Mucosa of rectum (tissue), 2 donors: ENCODE data around the gene NUDT1.

ENCODE experiments used
- H3K27ac ChIP-seq, 2 donors: one replicate each; pipeline ENCODE4 v1.7.0; 2013; ENCODE audit warnings: inconsistent platforms in 2 of 2, low read depth in 2 of 2, low read length in 2 of 2
- H3K27me3 ChIP-seq, 2 donors: one replicate each; pipeline ENCODE4 v1.7.0; 2013; ENCODE audit warnings: low read length in 2 of 2; ENCODE audit not compliant: control insufficient read depth in 2 of 2, insufficient read depth in 2 of 2
- H3K36me3 ChIP-seq, 2 donors: one replicate each; pipeline ENCODE4 v1.7.0; 2013; ENCODE audit warnings: low read length in 2 of 2; ENCODE audit not compliant: control insufficient read depth in 2 of 2, insufficient read depth in 2 of 2
- H3K4me1 ChIP-seq, 2 donors: one replicate each; pipeline ENCODE4 v1.7.0; 2013; ENCODE audit warnings: low read length in 2 of 2, mild to moderate bottlenecking in 1 of 2; ENCODE audit not compliant: control insufficient read depth in 2 of 2, insufficient read depth in 2 of 2
- H3K4me3 ChIP-seq, 2 donors: one replicate each; pipeline ENCODE4 v1.7.0; 2013; ENCODE audit warnings: low read length in 2 of 2
- H3K9ac ChIP-seq, 2 donors: one replicate each; pipeline ENCODE4 v1.7.0; 2013; ENCODE audit warnings: low read length in 2 of 2, low read depth in 1 of 2, mild to moderate bottlenecking in 1 of 2
- H3K9me3 ChIP-seq, 2 donors: one replicate each; pipeline ENCODE4 v1.7.0; 2013; ENCODE audit warnings: low read length in 2 of 2; ENCODE audit not compliant: control insufficient read depth in 2 of 2
- donor health status: healthy.
- donor health status: Normal muscosa, but diverticular disease.

The NUDT1 gene

DNA sequence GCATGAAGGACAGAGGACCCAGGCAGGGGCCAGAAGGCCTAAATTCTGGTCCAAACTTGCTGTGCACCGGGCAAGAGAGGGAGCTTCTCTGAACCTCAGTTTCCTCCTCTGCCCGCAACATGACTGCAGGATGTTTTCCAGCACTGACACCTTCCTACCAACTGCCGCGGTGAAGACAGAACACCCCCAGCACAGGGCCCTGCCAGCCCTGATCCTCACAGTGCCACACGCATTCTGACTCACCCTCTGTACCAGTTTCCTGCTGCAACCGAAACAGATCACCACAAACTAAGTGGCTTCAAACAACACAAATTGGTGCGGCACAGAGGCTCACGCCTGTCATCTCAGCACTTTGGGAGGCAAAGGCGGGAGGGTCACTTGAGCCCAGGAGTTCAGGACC is 27.4 kb upstream of the NUDT1 start:
- no peak overlapping the region for H3K27ac ChIP-seq
- H3K9me3 ChIP-seq = no peaks in the 10 kb centered on the region
- no peak overlapping the region for H3K9ac ChIP-seq
- peaks cover 45 to 56% of the 10 kb centered on the region in 2 donors for H3K36me3 ChIP-seq
- H3K4me1 ChIP-seq = no peaks in the 10 kb centered on the region
- no peak overlapping the region for H3K4me3 ChIP-seq
- H3K27me3 ChIP-seq = no peaks in the 10 kb centered on the region

DNA sequence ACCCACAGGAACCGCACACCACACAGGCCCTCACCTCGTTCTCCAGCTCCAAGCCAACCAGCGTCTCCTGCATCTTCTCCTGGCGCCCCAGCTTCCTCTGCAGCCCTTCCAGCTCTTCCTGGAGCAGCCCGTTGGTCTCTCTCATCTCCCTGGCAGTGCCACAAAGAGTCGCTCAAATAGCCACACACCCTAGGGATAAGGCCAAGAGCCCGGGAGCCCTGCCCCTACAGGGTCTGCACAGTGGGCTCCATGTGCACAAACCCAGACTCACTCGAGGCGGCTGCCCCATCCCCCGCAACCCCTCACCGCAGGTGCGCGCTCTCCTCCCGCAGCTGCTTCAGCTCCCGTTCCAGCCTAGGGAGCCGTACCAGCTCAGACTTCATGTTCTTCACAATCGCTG is 26.2 kb upstream of the NUDT1 start:
- no peak overlapping the region for H3K27ac ChIP-seq
- H3K4me1 ChIP-seq = no peaks in the 10 kb centered on the region
- H3K4me3 ChIP-seq = no peak overlapping the region
- H3K9ac ChIP-seq = no peak overlapping the region
- H3K36me3 ChIP-seq = peaks cover 45 to 56% of the 10 kb centered on the region in 2 donors
- H3K27me3 ChIP-seq = no peaks in the 10 kb centered on the region
- no peaks in the 10 kb centered on the region for H3K9me3 ChIP-seq

DNA sequence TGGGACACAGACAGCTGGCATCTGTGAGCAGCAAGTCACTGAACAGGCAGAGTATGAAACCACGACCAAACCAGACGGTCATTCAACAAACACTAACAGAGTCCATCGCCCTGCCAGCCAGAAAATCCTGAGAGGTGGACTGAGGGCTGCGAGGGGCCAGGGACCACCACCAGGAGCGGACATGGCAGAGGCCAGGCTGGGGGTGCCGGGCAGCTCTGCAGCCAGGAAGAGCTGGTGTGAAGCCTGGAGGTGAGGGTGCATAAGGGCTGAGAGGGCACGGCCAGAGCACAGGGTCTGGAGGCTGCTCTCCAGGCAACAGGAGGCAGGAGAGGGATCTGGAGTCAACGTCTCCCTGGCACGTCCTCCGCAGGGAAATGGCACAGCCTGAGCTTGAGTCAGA is 24.8 kb upstream of the NUDT1 start:
- Histone ChIP-seq H3K9ac (no peak overlapping the region), H3K4me3 (no peak overlapping the region), H3K36me3 (peaks cover 45 to 60% of the 10 kb centered on the region in 2 donors), H3K27ac (no peak overlapping the region), H3K9me3 (no peaks in the 10 kb centered on the region), H3K4me1 (no peaks in the 10 kb centered on the region), H3K27me3 (no peaks in the 10 kb centered on the region)

DNA sequence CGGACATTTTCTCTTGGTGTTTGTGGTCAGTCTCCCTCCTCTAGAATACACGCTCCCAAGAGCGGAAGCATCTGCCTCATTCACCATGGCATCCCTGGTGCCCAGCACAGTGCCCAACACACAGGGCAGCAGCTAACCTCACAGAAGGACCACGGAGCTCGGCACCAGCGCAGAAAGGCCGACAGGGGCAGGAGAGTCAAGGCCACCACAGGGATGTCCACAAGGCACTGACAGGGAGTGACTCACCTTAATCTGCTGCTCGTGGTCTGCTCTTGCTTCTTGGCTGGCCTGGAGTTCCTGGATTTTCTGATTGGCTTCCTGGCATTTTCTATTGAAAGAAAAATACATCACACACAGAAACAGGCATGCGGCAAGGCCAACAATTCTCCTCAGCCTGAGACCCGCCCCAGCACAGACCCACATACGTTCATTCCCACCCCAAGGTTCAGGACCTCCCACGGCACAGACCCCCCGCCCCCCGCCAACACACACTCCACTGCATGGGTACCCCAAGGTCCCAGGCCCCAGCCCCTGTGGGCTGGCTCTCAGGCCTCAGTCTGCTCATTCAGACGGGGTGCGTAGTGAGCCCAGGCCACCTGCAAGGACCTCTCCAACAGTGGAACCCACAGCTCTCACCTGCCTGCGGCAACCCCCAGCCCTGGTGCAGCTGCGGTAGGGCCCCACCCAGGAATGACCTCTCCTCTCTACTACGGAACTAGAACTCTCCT is 24.1 kb upstream of the NUDT1 start:
- Histone ChIP-seq H3K27me3 (no peaks in the 10 kb centered on the region), H3K9me3 (no peaks in the 10 kb centered on the region), H3K36me3 (peaks cover 46 to 59% of the 10 kb centered on the region in 2 donors), H3K4me1 (no peaks in the 10 kb centered on the region), H3K27ac (no peak overlapping the region), H3K4me3 (no peak overlapping the region), H3K9ac (no peak overlapping the region)

DNA sequence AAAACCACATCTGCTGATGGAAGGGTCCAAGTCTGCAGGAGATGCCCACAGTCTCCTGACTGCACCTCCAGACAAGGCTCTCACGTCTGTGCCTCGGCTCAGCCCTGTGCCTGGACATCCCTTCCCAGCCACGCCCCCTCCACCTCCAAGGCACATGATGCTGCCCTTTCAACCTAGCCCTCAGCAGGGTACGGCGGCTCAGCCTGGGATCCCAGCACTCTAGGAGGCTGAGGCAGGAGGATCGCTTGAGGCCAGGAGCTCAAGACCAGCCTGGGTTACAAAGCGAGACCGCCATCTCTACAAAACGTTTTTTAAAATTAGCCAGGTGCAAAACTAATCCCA is 23.6 kb upstream of the NUDT1 start:
- Histone ChIP-seq H3K36me3 (peaks cover 41 to 54% of the 10 kb centered on the region in 2 donors), H3K27ac (no peak overlapping the region), H3K9ac (no peak overlapping the region), H3K9me3 (no peaks in the 10 kb centered on the region), H3K4me3 (no peak overlapping the region), H3K4me1 (no peaks in the 10 kb centered on the region), H3K27me3 (no peaks in the 10 kb centered on the region)

DNA sequence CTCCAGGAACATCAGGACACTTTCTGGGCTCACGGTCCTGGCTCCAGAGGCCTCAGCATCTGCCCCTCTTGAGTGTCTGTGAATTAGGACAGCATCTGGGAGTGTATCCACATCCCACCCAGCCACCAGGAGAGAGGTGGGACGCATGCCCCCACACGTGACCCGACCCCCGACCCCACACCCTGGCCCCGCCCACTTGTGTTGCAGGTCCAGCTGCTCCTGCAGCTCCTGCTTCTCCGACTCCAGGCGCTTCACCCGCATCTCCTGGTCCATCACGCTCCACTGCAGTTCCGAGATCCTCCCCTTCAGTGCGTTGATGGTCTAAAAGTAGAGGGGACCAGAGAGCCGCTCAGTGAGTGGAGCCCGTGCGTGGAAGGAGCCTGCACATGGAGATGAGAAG is 22.9 kb upstream of the NUDT1 start:
- Histone ChIP-seq H3K27me3 (no peaks in the 10 kb centered on the region), H3K36me3 (peaks cover 34 to 48% of the 10 kb centered on the region in 2 donors), H3K9me3 (no peaks in the 10 kb centered on the region), H3K4me3 (no peak overlapping the region), H3K27ac (no peak overlapping the region), H3K4me1 (no peaks in the 10 kb centered on the region), H3K9ac (no peak overlapping the region)

DNA sequence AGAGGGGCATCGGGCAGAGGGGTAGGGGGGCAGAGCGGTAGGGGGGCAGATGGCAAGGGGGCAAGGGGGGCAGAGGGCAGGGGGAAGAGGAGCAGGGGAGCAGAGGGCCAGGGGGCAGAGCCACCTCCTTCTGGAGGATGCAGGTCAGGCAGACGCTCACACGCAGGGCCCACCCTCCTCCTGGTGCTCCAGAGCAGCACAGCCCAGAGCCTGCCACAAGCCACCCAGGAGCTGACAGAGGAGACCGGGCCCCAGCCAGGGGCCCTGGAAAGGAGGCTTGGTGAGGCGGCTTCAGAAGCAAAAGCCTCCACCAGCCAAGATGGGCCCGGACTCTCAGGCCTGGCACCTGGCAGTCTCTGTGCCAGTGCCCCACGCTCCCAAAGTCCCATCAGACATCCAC is 22.4 kb upstream of the NUDT1 start:
- H3K9ac ChIP-seq = no peak overlapping the region
- peaks cover 32 to 45% of the 10 kb centered on the region in 2 donors for H3K36me3 ChIP-seq
- H3K27me3 ChIP-seq = no peaks in the 10 kb centered on the region
- no peaks in the 10 kb centered on the region for H3K4me1 ChIP-seq
- no peak overlapping the region for H3K27ac ChIP-seq
- no peak overlapping the region for H3K4me3 ChIP-seq
- no peaks in the 10 kb centered on the region for H3K9me3 ChIP-seq

DNA sequence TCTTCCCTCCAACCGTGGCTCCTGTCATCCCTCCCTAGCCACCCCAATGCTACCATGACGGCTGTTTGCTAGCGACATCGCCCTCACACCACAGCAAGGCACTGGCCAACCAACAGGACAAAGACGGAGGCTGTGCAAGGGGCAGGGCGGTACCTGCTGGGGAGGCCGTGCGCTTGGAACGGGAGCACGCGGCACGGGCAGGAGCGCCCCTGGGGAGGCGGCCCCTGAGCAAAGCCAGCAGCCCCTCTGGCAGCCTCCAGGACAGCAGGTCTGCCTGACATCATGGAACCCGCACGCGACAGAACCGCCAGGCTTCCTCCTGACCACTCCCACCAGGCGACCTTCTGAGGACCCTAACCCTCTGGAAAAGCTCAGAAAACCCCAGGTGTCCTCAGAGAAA is 22.0 kb upstream of the NUDT1 start:
- Histone ChIP-seq H3K36me3 (peaks cover 33 to 47% of the 10 kb centered on the region in 2 donors), H3K27ac (no peak overlapping the region)

DNA sequence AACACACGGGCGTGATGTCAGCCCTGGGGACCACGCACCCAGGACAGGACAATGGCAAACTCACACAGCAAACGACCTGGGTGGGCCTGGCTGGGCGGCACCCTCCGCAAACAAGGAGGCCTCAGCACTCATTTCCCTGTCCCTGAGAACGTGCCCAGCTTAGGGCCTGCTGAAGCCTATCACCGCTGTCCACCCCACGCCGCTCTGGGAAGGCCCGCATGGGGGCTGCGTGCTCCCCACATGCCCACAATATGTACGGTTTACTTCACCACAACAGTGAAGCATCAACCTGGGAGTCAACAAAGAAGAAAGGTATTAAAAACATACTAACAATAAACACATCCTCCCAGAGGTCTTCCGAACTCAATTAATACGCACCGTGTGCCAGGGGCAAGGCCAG is 21.5 kb upstream of the NUDT1 start:
- Histone ChIP-seq H3K9me3 (no peaks in the 10 kb centered on the region), H3K27ac (no peak overlapping the region), H3K4me1 (no peaks in the 10 kb centered on the region), H3K27me3 (no peaks in the 10 kb centered on the region), H3K36me3 (peaks cover 37 to 49% of the 10 kb centered on the region in 2 donors), H3K4me3 (no peak overlapping the region), H3K9ac (no peak overlapping the region)

More for the DNA sequence above, 22.0 kb upstream of the NUDT1 start:
- H3K4me3 ChIP-seq = no peak overlapping the region
- H3K4me1 ChIP-seq = no peaks in the 10 kb centered on the region
- H3K9ac ChIP-seq = no peak overlapping the region
- H3K9me3 ChIP-seq = no peaks in the 10 kb centered on the region
- H3K27me3 ChIP-seq = no peaks in the 10 kb centered on the region

DNA sequence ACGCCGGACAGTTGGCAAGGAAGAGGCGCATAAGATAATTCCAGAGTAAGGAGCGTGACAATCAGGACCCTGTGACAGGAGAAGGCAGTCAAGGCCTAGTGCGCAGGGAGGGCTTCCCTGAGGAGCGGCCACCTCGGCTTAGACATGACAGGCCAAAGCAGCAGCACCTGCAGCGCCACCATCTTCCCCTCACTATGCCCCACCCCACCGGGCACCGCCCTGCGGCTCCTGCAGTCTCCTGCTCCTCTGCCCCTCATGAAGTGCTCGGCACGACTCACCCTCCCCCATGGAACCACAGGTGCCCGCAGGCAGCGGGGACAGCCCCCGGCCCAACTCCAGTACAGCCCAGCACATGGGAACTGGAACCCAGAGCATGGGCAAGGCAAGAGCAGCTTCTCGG is 21.1 kb upstream of the NUDT1 start:
- no peak overlapping the region for H3K9ac ChIP-seq
- no peak overlapping the region for H3K27ac ChIP-seq
- H3K4me1 ChIP-seq = no peaks in the 10 kb centered on the region
- H3K9me3 ChIP-seq = no peaks in the 10 kb centered on the region
- no peak overlapping the region for H3K4me3 ChIP-seq
- H3K27me3 ChIP-seq = no peaks in the 10 kb centered on the region
- peaks cover 38 to 49% of the 10 kb centered on the region in 2 donors for H3K36me3 ChIP-seq
